ENCODE results near the gene LPO.

DNA sequence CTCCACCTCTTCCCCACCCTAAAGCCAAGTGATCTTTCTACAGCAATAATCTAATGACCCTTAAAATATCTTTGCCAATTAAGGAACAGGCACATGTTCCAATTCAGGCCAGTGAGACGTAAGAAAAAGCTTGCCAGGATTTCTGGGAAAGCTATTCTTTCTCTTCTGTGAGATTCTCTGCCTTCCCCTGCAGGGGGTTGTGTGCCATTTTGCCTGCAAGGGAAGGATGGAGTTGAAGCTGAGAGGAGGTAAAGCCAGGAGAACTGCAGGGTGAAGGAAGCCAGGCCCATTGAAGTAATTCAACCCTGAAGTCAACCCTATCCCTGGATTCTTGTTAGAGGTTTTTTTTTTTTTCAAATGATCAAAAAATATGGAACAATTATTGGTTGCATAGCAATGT lies 9.0 kb upstream of the LPO start:
- TF ChIP-seq POLR2AphosphoS5 (IDR thresholded peaks at IDR 0.05; ENCODE audit: low read depth, low read length) (no peak), POLR2A (IDR thresholded peaks at IDR 0.05; ENCODE audit: low read depth, low read length) (no peak)
